HG03139 (cell line): ENCODE data around the gene MED16.
"Not testable (repeated sequence)": the region's sequence is repeated elsewhere in the genome, so short reads cannot be mapped to it uniquely, and the experiment has no call there.

ENCODE experiments used
- ATAC-seq: cut with Tn5 transposase; IDR thresholded peaks from one replicate; pipeline ENCODE4 v1.9.1; 2021; ENCODE audit not compliant: unreplicated experiment

Gene MED16

DNA sequence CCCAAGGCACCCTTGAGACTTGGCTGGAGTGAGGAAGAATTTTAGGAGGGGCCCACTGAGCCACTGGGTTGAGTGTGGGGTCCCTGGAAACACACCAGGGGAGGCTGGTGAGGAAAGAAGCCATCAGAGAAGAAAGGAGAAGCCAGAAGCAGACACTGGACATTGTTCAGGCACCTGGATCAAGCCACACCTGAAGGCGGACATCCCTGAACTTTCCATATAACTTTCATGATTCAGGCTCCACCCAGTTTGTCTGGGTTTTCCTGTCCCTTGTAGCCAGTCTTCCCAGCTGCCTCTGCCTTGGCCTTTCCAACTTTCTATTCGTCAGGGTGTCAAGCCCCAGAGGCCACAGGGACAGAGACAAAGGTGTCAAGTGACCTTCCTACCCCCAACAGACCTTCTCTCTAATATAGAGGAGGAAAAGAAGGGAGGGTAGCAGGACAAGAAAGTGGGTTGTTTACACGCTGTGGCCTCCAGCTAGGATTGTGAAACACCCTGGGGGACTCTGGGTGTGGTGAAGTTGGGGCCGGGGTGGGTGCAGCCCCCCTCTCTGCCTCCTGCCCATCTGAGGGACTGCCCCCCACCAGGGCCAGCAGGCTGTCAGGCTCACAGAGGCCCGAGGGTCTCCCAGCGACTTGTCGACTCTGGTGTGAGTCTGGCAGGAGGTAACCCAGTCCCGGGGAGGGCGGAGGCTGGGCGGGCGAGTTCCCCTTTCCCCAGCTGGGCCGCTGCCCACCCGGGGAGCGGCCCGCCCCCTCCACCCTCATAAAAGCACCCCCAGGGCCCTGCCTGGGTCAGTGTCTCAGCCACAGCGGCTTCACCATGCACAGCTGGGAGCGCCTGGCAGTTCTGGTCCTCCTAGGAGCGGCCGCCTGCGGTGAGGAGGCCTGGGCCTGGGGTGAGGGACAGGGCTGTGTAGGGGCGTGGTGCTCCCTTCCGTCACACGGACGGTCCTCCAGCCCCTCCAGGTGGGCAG, 33.8 kb downstream of the MED16 start, which contains the start of gene CFD:
CFD (plus strand) TSS at position 797 of the 976 bp plus-strand sequence; CDS start at position 823, 26 bp downstream.
- no peak for ATAC-seq

DNA sequence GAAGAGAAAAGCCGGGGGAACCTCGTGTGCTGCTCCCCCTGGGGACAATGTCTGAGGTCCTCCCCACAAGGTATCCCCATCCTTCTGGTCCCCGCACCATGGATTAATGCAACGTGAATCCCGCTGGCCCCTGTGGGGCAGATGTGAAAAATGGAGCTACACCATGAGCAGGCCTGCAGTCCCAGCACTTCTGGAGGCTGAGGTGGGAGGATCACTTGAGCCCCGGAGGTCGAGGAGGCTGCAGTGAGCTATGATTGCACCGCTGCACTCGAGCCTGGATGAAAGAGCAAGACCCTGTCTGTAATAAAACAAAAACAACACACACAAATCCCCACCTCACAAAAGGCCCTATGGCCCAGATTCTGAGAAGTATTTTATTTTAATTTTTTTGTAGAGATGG, 34.7 kb downstream of the MED16 start:
- ATAC-seq, result no peak

DNA sequence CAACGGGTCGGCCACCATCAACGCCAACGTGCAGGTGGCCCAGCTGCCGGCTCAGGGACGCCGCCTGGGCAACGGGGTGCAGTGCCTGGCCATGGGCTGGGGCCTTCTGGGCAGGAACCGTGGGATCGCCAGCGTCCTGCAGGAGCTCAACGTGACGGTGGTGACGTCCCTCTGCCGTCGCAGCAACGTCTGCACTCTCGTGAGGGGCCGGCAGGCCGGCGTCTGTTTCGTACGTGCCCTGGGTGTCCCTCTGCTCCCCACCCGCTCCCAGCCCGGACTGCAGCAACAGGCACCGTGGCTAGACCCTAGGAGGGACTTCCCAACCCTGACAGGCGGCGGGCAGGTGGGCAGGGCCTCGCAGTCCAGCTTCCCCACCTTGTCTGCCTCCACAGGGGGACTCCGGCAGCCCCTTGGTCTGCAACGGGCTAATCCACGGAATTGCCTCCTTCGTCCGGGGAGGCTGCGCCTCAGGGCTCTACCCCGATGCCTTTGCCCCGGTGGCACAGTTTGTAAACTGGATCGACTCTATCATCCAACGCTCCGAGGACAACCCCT, 37.3 kb downstream of the MED16 start:
- no peak for ATAC-seq

DNA sequence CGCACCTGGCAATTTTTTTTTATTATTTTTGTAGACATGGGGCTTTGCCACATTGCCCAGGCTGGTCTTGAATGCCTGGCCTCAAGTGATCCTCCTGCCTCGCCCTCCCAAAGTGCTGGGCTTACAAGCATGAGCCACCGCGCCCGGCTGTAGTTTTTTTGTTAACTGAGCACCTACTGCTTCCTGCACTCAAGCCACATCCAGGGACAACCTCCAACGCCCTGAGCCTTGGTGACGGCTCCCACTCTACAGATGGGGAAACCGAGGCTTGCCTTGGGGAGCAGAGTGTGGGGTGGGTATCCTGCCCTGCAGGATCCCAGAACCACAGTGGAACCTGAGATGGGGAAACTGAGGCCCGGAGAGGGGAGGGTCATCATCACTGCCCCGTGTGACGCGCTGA, 37.8 kb downstream of the MED16 start:
- no peak for ATAC-seq

DNA sequence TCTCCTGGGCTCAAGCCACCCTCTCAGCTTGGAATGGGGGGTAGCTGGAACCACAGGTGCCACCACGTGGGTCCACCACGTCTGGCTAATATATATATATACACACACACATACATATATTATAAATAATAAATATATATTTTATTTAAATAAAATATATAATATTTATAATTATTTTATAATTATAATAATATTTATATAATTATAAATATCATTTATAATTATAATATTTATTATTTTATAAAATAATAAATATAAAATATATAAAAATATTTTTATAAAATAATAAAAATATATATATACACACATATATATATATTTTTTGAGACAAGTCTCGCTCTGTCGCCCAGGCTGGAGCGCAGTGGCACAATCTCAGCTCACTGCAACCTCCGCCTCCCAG, 38.4 kb downstream of the MED16 start:
- no peak for ATAC-seq

DNA sequence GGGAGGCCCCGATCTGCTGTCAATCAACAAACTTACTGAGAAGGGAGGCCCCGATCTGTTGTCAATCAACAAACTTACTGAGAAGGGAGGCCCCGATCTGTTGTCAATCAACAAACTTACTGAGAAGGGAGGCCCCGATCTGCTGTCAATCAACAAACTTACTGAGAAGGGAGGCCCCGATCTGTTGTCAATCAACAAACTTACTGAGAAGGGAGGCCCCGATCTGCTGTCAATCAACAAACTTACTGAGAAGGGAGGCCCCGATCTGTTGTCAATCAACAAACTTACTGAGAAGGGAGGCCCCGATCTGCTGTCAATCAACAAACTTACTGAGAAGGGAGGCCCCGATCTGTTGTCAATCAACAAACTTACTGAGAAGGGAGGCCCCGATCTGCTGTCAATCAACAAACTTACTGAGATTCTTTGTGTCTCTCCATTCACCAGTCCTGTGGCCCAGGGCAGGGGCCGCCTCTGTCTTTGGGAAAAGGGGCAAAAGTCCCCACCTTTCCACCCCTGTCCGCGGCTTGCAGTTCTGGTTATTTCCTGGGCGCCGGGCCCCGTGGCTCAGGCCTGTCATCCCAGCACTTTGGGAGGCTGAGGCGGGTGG, 39.3 kb downstream of the MED16 start:
- not testable (repeated sequence) for ATAC-seq

DNA sequence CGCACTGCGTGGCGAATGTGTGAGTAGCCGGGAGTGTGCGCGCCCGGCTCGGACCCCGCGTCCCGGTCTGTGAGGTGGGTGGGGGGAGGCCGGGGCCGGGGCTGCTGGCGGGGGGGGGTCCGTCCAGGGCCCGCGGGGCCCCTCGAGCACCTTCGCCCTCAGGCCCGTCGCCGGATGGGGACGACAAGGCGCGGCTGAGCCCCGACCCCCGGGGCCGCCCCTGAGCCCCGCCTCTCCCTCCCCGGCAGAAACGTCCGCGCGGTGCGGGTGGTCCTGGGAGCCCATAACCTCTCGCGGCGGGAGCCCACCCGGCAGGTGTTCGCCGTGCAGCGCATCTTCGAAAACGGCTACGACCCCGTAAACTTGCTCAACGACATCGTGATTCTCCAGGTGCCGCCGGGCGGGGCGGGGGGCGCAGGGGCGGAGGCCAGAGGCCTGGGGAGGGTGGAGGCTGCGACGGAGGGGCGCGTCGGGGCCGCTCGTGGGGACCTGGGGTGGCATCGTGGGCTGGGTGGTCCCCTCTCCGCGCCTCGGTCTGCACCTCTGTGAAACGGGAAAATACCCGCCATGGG, 39.9 kb downstream of the MED16 start:
- no peak for ATAC-seq

DNA sequence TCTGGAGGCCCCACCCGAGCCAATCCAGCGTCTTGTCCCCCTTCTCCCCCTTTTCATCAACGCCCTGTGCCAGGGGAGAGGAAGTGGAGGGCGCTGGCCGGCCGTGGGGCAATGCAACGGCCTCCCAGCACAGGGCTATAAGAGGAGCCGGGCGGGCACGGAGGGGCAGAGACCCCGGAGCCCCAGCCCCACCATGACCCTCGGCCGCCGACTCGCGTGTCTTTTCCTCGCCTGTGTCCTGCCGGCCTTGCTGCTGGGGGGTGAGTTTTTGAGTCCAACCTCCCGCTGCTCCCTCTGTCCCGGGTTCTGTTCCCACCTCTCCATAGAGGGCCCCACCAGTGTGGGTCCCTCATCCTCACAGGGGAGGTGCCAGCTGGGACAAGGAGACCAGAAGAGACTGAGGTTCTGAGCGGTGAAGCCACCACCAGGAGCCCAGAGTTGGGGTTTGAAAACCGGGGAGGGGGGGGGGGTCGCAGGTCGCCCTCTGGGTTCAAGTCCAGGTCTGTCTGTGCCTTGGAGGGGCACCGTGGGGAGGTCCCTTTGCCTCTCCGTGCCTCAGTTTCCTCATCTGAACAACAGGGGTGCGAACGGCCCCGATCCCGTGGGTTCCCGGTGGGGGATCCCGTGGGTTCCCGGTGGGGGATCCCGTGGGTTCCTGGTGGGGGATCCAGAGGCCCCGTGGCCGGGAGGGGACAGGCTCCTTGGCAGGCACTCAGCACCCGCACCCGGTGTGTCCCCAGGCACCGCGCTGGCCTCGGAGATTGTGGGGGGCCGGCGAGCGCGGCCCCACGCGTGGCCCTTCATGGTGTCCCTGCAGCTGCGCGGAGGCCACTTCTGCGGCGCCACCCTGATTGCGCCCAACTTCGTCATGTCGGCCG, 40.6 kb downstream of the MED16 start, which contains the start of gene ELANE:
ELANE (plus strand) TSS at position 168 of the 878 bp plus-strand sequence; CDS start at position 194, 26 bp downstream.
- ATAC-seq, result no peak

DNA sequence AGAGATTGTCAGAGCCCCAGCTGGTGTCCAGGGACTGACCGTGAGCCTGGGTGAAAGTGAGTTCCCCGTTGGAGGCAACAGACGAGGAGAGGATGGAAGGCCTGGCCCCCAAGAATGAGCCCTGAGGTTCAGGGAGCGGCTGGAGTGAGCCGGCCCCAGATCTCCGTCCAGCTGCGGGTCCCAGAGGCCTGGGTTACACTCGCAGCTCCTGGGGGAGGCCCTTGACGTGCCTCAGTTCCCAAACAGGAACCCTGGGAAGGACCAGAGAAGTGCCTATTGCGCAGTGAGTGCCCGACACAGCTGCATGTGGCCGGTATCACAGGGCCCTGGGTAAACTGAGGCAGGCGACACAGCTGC, 42.0 kb downstream of the MED16 start:
- ATAC-seq, result no peak

DNA sequence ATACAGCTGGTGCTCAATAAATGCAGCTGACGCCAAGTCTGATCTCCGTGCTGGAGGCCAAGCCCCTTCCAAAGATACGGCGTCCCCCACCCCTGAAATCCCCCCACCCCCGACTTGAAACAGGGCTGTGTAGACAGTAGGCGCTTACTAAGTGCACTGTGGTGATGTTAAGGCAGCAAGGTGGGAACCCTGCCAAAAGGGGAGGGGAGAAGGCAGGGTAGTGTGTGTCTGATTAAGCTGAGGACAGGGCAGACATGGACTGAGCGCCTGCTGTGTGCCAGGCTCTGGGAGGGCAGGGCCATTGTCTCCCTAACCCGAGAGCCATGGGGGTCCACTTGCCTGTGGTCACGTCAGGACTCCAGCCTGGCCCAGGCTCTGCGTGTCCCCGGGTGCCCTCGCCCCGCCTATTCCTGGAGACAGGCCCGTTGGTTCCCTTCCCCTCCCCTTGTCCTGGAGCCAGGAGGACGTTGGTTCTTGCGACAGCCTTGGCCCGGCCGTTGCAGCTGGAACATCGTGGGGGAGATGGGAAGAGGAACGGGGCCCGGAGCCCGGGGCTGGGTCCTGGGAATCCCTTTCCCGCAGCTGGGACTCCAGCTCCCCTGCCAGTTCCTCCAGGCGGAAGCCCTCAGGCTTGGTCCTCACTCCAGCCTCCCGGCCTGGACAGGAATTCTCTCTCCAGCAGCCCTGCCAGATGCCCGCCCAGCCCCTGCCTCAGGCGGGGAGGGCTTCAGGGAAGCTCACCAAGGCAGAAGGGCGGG, 42.6 kb downstream of the MED16 start:
- no peak for ATAC-seq

DNA sequence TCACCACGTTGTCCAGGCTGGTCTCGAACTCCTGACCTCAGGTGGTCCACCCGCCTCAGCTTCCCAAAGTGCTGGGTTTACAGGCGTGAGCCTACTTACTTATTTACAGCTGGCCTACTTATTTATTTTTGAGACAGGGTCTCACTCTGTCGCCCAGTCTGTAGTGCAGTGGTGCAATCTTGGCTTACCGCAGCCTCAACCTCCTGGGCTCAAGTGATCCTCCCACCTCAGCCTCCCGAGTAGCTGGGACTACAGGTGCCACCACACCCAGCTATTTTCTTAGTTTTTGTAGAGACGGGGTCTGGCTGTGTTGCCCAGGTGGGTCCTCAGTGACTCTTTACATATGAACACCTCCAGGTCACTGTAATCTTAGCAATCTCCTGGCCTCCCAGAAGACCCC, 43.8 kb downstream of the MED16 start:
- ATAC-seq, result not testable (repeated sequence)

DNA sequence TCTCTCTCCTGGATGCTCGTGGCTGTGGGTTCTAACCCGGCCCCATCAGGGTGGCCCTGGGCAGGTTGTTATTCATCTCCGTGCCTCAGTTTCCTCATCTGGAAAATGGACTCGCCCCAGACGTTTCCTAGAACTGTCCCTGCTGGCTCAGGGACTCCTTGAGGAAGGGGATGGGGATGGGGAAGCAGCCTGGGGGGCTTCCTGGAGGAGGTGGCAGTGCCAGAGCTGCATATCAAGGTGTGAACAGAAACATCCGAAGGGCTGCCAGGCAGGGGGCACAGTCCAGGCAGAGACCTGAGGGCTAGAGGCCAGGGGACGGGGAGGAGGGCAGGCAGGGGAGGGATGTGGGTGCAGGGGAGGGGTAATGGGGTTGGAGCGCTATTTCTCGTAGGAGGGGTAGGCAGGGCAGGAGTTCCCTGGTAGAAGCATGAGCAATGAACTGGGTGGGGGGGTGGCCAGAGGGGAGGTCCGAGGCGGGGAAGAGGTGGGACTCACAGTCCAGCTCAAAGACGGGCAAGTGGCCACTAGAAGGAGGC, 44.5 kb downstream of the MED16 start:
- no peak for ATAC-seq

DNA sequence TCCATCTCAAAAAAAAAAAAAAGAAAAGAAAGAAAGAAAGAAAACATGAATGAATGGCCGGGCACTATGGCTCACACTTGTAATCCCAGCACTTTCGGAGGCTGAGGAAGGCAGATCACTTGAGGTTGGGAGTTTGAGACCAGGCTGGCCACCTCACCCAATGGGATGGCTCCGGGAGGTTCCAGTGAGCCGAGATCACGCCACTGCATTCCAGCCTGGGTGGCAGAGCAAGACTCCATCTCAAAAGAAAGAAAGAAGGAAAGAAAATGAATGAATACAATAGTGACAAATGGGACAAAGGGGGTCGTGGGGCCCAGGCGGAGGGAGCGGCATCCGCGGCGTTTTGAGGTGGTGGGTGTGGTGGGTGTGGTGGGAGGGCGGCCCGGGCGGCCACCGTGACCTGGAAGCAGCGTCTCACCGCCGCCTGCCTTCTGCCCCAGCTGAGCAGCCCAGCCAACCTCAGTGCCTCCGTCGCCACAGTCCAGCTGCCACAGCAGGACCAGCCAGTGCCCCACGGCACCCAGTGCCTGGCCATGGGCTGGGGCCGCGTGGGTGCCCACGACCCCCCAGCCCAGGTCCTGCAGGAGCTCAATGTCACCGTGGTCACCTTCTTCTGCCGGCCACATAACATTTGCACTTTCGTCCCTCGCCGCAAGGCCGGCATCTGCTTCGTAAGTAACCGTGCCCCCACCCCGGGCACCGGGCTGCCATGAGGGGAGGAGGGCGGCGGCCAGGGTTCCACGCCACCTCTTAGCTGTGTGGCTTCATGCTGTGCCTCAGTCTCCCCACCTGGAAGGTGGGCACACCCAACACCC, 47.1 kb downstream of the MED16 start:
- ATAC-seq, result no peak

DNA sequence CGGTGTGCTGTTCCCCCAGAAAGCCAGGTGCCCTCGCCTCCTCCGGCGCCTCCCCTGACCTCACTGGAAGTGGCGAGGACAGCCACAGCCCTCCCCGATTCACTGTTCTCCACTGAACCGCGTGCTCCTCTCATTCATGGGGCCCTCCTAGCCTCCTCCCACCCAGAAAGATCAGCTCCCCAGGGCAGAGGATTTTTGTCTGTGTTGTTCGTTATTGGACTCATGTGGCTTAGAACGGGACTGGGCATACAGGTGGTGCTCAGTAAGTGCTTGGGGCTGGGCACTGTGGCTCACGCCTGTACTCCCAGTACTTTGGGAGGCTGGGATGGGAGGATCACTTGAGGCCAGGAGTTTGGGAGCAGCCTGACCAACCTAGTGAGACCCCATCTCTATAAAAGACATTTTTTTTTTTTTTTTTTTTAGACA, 48.4 kb downstream of the MED16 start:
- ATAC-seq, result no peak

DNA sequence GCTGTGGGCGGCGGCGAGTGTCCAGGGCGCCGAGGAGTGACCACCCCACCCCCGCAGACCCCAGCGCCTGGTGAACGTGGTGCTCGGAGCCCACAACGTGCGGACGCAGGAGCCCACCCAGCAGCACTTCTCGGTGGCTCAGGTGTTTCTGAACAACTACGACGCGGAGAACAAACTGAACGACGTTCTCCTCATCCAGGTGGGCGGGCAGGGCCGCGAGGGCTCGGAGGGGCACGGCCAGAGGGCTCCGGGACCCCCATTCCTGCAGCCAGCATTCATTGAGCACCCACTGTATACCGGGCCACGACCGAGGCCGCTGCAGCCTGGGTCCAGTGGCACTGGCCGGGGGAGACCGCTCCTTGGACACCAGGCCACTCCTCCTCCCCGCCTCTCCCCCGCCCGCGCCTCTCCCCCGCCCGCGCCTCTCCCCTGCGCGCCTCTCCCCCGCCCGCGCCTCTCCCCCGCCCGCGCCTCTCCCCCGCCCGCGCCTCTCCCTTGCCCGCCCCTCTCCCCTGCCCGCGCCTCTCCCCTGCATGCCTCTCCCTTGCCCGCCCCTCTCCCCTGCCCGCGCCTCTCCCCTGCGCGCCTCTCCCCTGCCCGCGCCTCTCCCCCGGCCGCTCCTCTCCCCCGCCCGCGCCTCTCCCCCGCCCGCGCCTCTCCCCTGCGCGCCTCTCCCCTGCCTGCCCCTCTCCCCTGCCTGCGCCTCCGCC, 49.0 kb downstream of the MED16 start:
- ATAC-seq, result no peak

DNA sequence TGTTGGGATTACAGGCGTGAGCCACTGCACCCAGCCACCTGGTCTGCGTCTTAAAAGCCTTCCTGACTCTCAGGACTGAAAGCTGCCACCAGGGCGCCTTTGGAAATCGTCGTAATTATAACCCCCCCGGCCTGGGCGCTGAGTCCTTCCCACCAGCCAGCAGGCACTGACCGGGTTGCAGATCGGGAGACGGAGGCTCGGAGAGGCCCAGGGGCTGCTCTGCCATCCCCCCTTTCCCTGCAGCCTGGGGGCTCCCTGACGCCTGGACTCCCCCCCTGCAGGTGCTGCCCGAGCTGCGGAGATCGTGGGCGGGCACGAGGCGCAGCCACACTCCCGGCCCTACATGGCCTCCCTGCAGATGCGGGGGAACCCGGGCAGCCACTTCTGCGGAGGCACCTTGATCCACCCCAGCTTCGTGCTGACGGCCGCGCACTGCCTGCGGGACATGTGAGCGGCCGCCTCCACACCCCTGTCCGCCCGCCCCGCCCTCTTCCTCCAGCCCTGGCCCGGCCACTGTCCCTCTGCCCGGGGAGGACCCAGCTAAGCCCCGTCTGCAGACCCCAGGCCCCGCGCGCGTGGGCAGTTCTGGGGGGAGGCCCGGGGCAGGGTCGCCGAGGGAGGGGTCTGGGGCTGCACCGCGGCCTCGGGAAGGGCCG, 49.7 kb downstream of the MED16 start:
- no peak for ATAC-seq

DNA sequence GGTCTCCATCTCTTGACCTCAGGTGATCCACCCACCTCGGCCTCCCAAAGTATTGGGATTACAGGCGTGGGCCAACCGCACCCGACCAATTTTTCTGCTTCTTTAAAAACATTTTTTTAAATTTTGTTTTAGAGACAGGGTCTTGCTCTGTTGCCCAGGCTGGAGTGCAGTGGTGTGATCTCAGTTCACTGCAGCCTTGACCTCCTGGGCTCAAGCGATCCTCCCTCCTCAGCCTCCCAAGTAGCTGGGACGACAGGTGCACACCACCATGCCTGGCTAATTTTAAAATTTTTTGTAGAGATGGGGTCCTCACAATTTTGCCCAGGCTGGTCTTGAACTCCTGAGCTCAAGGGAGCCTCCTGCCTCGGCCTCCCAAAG, 50.2 kb downstream of the MED16 start:
- not testable (repeated sequence) for ATAC-seq
